Posterior vena cava (tissue), 2 donors: Measurements from ENCODE around the gene CNST. TPM values are rescaled to one million over a fixed set of nuclear protein-coding genes. Genes with fewer than 3 reads are reported as not detected.
"Not testable (repeated sequence)": the region's sequence is repeated elsewhere in the genome, so short reads cannot be mapped to it uniquely, and the experiment has no call there.

Experiments
- DNase-seq: peaks from one replicate; pipeline ENCODE4 v3.0.0-alpha.2; 2020; ENCODE audit warnings: low spot score
- intact Hi-C, 2 donors: fragments of 100-400 bp; cut with DNase I; formaldehyde crosslinking; loops; one replicate each; pipeline versions ENCODE4 v1.14.1 to v1.14.2; 2022 to 2023
- total RNA-seq, 2 donors: library from RNA; stranded (reverse); fragmentation: NEBNext Ultra II Directional; extraction: Animal tissue kit (Norgen Biotek cat#: 25700); gene quantifications; one replicate each; pipeline ENCODE4 v1.2.1, GENCODE V29; 2021
- donor health status: DM: yes; HTN: yes; CAD: no.
- donor health status: DM: yes; HTN: yes; CAD: no.

CNST gene
- total RNA-seq, 2 donors from 2014 or later: 27.9 to 29.8 TPM

DNA sequence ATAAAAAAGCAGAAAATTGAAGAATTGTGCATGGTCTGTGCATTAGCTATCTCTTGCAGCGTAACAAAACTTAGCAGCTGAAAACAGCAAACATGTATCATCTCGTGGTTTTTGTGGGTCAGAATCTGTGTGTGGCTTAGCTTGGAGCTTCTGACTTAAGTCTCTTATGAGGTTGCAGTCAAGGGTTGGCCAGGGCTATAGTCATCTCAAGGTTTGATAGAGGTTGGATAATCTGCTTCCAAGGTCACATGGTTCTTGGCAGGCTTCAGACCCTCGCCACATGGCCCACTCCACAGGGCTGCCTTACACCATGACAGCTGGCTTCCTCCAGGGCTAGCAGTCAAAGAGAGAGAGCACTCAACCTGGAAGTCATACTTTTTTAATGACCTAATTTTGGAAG is 35.9 kb downstream of the CNST start:
- intact Hi-C loops: no loop called here
- no peak for DNase-seq

DNA sequence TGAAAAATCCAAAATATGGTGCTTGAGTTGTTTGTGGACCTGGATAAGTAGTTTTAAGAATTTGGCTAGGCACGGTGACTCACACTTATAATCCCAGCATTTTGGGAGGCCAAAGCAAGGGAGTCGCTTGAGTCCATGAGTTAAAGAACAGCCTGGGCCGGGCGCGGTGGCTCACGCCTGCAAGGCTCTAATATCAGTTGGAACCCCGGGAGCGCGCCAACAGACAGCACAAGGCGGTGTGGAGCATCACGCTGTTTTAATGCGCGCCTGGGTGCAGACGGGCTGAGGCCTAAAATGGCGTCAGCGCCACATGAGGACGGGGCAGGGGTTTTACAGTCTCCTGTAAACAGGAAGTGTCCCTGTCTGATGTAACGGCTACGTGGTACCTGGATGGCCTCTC is 39.0 kb downstream of the CNST start:
- intact Hi-C loops: not testable (repeated sequence)

DNA sequence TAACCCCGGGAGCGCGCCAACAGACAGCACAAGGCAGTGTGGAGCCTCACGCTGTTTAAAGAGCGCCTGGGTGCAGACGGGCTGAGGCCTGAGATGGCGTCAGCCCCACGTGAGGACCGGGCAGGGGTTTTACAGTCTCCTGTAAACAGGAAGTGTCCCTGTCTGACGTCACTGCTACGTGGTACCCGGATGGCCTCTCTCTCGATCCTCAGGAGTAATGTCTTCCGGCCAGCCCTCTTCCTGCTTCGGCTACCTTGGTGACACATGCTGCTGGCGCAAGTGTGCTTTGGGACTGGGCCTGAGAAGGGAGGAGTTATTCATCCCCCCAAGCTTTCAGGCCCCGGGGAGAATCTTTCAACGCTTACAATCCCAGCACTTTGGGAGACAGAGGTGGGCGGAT is 41.2 kb downstream of the CNST start:
- DNase-seq: no peak
- intact Hi-C loops: no loop called here

More for the DNA sequence above, 39.0 kb downstream of the CNST start:
- DNase-seq: not testable (repeated sequence)

DNA sequence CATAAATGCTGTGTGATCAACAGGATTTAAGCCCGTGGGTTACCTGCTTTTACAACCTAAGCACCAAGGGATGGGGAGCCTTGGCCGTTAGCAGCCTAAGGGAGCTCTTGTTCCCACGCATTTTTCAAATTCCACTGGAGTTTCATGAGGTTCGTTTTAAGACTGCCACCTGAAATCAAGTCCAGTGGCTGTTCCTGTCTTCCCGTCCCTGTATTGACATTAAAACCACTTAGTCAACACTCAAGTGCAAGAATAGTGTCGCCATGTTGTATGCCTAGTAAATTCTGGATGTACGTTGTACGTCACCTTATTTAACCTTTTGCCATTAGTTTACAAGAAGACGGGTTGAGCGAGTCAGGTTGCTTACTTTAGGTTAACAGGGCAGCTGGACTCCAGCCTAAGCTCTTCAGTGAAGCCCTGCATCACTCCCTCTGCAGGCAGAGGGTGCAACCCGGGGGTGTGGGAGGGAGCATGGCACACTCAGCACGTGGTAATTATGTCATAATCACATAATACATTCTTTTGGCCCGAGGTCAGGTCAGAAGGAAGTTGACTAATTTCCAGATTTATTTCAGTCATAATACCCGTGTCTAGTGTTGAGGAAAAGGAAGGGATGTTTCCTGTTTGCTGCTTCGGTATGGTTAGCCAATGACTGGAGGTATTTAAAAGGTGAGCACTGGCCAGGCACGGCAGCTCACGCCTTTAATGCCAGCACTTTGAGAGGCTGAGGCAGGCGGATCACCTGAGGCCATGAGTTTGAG is 42.5 kb downstream of the CNST start:
- intact Hi-C loops: no loop called here
- DNase-seq: no peak

DNA sequence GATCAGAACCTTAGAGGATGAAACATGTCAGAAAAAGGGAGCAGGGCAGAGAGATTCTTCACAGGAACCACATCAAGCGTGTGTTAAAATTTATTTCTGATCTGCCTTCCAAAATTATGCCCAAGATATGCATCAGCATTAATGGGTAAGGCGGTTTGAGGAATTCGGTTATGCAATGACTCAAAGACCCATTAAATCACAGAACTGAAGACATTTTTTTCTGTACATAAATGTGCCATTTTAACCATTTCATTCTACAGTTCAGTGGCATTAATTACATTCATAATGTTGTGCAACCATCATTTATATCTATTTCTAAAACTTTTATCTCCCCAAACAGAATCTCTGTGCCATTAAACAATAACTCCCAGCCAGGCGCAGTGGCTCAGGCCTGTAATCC is 43.4 kb downstream of the CNST start:
- no peak for DNase-seq
- intact Hi-C loops: no loop called here

DNA sequence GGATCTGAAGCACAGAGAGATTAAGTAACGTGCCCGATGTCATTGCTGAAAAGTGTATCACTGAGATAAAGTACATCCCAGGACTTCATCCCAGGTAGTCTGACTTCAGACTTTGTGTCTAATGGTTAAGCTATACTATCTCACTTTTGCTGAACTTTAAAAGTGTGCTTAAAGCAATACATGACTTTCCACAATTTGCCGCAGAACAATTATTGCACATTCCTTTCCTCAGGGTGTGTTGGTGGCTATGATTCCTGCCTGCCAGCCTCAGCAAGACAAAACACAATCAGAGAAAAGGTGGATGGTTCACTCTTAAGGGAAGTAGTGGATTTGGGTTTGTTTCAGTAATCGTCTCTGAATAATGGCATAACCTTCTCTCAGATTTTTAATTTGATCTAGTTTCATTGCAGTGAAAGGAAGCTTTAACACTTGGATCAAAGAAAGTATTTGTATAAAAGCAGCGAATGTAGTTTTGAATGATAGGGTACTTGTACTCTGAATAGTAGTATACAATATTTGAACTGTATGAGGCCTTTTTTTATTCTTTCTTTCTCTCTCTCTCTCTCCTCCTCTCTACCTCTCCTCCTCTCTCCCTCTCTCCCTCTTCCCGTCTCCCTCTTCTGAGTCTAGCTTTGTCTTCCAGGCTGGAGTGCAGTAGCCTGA is 47.0 kb downstream of the CNST start:
- intact Hi-C loops: no loop called here
- no peak for DNase-seq

DNA sequence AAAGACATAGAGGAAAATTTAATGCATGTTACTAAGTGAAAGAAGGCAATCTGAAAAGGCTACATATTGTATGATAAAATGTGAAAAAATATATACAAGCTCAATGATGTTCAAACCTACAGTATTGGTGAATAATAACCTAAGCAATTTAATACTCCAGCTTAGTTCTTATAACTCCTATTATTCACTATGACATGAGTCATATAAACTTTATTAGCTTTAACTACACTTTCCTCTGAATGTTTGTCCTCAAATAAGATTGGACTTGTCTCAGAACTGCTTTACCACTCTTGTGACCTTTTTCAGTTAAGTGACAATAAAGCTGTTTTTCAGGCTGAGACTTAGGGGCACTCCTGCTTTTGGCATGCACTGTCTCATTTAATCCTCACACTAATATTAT is 50.9 kb downstream of the CNST start:
- no peak for DNase-seq
- intact Hi-C loops: no loop called here

DNA sequence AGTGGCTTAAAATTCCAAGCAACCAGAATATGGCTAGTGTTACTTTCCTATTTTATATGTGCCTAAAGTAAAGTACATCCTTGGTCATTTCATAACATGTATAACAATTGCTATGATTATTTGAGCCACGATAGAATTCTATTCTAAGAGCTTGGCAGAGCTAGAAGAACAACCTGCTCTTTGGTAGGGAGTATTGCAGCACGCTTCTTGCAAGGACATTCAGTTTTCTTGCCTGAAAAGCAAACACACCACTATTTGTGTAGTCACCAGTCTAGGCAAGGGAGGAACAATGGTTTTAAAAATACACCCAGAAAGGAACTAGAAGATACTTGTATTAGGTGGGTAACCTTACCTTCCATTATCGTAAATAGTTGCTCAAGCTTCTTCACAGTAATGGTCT is 51.5 kb downstream of the CNST start:
- DNase-seq: no peak
- intact Hi-C loops: no loop called here

DNA sequence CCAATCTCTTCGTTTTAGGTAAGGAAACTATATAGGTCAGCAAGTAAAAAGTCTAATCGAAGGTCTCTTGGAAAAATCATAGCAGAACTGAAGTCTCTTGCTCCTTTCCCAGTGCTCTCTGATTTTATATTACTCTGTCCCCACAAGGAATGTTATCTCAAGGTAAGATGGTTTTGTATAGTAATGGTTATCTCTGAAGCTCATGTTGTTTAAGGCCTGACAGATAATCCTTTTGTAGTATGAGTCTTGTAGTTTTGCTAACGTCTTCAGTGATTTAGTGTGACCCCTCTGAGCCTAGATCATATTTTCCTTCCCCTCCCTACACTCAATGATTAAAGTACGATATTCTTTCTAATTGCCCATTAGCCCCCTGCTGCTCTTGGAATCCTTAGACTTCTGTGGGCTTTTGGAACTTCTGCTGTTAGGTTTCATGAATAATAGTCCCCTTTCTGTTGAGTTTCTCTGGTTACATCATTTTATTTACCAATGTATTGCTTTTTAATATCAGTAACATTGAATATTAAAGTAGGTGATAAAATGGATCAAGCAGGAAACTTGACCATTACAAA is 52.1 kb downstream of the CNST start:
- intact Hi-C loops: no loop called here
- no peak for DNase-seq

DNA sequence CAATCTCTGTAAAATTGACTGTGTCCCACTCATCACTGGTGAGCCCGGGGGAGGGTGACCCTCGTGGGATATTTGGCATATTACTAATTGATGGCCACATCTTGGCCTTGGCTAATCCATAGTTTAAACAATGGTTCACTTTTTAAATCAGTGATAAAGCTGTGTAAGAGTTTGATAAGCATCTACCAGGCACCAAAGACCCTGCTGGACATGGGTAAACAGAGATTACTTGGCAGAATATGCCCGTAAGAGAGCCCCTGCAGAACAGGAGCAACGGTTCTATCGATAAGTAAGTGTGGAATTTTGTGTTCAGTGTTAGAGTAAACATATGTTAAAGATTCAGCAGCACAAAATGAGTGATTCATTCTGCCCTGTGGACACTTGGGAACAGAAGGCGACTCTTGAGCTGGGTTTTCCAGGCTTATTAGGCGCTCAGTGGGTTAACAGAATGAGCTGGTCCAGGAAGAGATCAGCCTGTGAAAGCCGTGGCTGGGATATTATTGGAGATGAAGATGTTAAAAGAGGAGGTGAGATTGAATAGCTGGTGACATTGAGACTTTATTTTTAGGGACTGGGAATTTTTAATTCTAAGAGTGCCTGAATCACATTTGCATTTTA is 55.9 kb downstream of the CNST start:
- DNase-seq: no peak
- intact Hi-C loops: no loop called here

DNA sequence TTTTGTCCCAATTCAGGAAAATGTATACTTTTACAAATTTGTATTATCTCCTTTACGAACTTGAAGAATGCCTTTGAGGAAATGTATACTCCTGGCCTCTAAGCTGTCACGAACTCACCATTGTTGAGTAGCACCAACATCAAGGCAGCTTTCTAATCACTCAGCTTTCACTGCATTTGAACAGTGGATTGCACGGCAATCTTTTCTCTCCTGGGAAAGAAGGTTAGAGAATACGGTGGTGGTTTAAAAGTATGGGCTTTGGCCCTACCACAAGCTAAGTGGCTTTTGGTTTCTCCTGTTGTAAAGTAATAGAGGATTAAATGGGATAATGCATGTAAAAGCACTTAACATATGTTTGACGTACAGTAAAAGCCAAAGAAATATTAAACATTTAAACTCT is 57.8 kb downstream of the CNST start:
- DNase-seq: no peak
- intact Hi-C loops: no loop called here

DNA sequence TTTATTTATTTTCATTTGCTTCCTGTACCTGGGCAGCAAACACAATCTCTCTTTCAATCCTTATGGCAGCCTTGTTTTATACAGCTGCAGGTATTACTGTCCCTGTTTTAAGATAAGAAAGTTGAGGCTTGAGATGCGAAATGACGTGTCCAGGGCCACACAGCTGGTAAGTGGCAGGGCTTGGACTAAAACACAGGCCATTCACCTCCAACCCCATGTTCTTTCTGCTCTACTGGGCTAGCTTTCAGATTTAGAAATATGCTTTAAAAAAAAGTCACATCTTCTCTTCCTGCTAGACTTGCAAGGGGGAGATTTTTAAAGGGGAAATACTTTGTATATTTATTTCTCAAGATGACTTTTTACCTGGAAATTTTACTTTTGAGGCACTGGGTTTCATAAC is 62.8 kb downstream of the CNST start:
- no peak for DNase-seq
- intact Hi-C loops: no loop called here

DNA sequence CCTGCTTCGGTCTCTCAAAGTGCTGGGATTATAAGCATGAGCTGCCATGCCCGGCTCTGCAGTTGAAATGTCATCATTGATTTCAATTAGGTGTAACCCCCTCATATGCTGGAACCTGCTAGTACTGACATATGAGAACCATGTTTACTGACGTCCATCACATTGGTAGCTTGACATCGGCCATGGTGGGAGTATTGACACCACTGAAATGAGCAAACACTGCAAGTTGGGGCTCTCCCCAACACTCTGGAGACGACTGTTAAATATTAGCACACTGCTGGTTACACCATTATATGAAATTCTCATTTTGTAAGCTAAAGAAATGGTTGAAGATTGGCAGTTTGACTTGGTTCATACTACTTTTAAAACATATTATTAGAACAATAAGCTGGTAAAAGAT is 63.7 kb downstream of the CNST start:
- intact Hi-C loops: no loop called here
- DNase-seq: no peak

DNA sequence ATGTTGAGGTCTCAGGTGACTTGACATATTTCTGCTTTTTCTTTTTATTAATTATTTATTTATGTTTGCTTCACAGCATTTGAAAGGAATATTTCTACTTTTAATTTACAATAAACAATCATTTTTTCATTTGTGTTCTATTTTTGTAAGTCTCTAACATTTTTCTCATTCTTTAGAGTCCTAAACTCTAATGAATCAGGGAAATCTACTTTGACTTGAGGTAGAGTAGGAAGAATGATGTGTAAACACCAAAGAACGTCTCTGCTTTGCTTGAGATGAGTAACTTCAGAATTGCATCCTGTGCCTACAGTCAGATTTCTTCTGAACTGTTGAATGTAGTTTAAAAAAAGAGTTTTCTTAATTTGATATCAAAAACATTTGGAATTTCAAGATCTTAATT is 65.2 kb downstream of the CNST start:
- intact Hi-C loops: no loop called here
- DNase-seq: no peak

DNA sequence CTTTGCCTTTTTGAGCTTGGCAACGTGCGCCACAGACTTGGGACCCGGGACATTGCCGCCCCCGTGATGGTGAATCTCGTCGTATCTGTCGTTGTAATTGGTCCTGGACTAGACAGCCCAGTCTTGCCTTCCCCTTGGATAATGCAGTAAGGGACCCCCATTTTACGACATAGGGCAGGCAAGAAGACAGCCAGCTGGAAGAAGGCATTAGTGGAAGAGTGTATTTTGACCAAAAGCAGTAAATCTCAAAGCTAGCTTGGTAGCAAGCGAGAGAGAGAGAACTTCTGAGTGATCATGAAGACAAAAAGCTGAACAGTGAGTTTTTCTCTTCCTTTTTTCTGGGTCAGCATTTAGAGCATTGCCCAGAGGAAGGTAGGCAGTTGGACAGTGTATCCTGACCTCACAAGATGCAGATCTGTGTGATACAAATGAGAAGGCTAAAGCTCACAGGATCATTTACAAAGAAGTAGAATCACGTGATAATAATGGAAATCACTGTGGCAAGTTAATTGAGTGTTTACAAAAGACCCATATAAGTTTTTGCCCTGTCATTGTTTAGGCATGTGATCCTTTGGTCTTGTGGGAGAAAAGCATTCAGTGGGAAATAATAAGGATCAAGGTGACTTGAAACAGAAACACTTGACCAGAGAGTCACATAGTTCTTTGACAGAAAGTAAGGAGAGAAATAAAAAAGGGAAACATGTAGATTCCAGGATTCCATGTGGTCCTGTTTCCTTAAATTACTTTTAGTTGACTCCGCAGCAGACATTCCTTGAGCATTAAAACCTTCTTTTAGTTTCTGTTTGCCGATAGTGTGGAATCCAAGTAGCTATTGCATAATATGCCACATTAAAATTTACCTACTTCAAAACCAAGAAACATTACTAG is 66.3 kb downstream of the CNST start:
- no peak for DNase-seq
- intact Hi-C loops: no loop called here

DNA sequence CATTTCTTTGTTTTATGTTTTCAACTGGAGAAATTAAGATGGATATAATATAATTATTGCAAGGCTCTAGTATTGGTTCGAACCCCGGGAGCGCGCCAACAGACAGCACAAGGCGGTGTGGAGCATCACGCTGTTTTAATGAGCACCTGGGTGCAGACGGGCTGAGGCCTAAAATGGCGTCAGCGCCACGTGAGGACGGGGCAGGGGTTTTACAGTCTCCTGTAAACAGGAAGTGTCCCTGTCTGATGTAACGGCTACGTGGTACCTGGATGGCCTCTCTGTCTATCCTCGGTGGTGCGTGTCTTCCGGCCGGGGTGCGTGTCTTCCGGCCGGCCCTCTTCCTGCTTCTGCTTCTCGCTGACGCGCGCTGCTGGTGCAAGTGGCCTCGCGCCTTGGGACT is 68.4 kb downstream of the CNST start:
- intact Hi-C loops, DNase-seq: not testable (repeated sequence)

DNA sequence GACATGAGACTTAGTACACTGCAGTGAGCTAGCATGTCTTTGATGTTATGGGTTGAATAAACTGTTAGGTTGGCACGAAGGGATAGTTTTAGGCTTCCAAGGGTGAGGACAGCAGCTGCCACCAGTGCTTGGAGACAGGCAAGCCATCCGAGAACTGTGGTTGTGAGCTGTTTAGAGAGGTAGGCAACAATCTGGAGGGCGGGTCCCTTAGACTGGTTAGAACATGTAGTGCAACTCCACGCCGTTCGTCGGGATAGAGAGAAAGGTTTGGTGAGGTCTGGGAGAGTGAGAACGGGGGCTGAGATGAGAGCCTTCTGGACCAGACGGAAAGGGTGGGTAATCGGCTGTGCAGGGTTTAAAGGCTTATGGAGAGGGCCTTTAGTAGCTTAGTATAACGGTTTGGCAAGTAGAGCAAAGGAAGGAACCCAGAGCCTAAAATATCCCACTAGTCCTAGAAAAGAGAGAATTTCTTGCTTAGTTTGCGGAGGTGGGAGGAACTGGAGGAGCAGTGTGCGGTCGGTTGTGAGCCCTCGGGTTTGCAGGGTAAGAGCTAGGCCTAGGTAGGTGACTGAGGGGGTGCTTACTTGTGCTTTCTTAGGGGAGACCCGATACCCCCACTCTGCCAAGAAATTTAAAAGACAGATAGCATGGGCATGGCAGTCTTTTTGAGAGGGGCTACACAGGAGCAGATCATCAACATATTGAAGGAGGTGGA is 72.8 kb downstream of the CNST start:
- DNase-seq: no peak
- intact Hi-C loops: no loop called here

DNA sequence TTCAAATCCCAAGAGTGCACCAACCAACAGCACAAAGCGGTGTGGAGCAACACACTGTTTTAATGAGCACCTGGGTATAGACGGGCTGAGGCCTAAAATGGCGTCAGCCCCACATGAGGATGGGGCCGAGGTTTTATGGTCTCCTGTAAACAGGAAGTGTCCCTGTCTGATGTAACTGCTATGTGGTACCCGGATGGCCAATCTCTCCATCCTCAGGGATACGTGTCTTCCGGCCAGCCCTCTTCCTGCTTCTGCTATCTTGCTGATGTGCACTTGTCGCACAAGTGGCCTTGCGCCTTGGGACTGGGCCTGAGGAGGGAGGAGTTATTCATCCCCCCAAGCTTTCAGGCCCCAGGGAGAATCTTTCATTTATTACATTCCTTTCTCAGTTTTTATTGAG is 73.5 kb downstream of the CNST start:
- intact Hi-C loops: no loop called here
- DNase-seq: no peak

DNA sequence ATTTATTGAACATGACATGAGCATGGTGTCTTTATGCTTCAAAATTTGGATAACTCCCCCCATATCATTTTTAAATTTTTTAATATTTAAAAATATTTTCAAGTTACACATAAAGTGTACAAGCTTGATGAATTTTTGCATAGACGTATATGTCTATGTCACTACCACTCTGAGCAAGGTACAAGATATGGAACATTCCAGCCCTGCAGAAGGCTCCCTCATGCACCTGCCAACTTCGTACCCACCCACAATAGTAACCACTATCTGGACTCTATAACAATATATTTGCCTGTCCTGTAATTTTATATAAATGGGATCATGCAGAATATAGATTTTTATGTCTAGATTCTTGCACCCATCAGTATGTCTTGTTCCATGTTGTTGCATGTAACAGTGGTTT is 74.5 kb downstream of the CNST start:
- no peak for DNase-seq
- intact Hi-C loops: no loop called here
